ENCODE results near the gene FGFBP2. TPM values are rescaled to one million over a fixed set of nuclear protein-coding genes. Genes with fewer than 3 reads are reported as not detected.

FGFBP2 gene
- total RNA-seq, 2 experiments from 2014 or later, result 2.0 to 9.0 TPM

GRCh38 chr4:15989424-15989823 is 26.4 kb upstream of the FGFBP2 start:
- Mint-ChIP-seq H3K4me3 (no peak overlapping the region), H3K27ac (no peak overlapping the region), H3K9me3 (ENCODE audit: low read depth) (no peaks in the 10 kb centered on the region), H3K36me3 (no peaks in the 10 kb centered on the region), H3K27me3 (peaks cover 62% of the 10 kb centered on the region), H3K4me1 (peaks cover 3% of the 10 kb centered on the region)
- DNase-seq (no peak), ATAC-seq (no peak)
- CTCF ChIA-PET, result interaction anchor here (1.0 to 1.1 kb wide), 2 partner anchors 12 to 26 kb away, joined by 3 to 4 read pairs; partner anchors contain the start of gene FGFBP2

GRCh38 chr4:15988222-15988621 is 25.2 kb upstream of the FGFBP2 start:
- H3K4me3 Mint-ChIP-seq, result no peak overlapping the region
- no peaks in the 10 kb centered on the region for H3K36me3 Mint-ChIP-seq
- H3K27ac Mint-ChIP-seq, result no peak overlapping the region
- peaks cover 3% of the 10 kb centered on the region for H3K4me1 Mint-ChIP-seq
- H3K27me3 Mint-ChIP-seq, result peaks cover 64% of the 10 kb centered on the region
- CTCF ChIA-PET, result interaction anchor here (0.9 kb wide), 1 partner anchor 18 kb away, joined by 3 read pairs; no protein-coding TSS in a partner anchor
- no peak for ATAC-seq
- H3K9me3 Mint-ChIP-seq (ENCODE audit: low read depth), result no peaks in the 10 kb centered on the region
- no peak for DNase-seq

GRCh38 chr4:15986907-15987306 is 23.9 kb upstream of the FGFBP2 start:
- CTCF ChIA-PET, result interaction anchor here (0.6 to 1.0 kb wide), 2 partner anchors 15 to 18 kb away, joined by 3 to 4 read pairs; no protein-coding TSS in a partner anchor
- H3K4me1 Mint-ChIP-seq, result peaks cover 1% of the 10 kb centered on the region

GRCh38 chr4:15983610-15984009 is 20.6 kb upstream of the FGFBP2 start:
- CTCF ChIA-PET, result interaction anchor here (1.0 to 1.6 kb wide), 3 partner anchors 13 to 101 kb away, joined by 3 to 4 read pairs (median 3); no protein-coding TSS in a partner anchor
- no peaks in the 10 kb centered on the region for H3K4me1 Mint-ChIP-seq
- no peak overlapping the region for H3K4me3 Mint-ChIP-seq
- H3K36me3 Mint-ChIP-seq, result no peaks in the 10 kb centered on the region
- no peak for ATAC-seq
- no peaks in the 10 kb centered on the region for H3K9me3 Mint-ChIP-seq (ENCODE audit: low read depth)
- peaks cover 49% of the 10 kb centered on the region for H3K27me3 Mint-ChIP-seq
- H3K27ac Mint-ChIP-seq, result no peak overlapping the region
- DNase-seq, result no peak

More at GRCh38 chr4:15986907-15987306, 23.9 kb upstream of the FGFBP2 start:
- no peak overlapping the region for H3K4me3 Mint-ChIP-seq
- no peaks in the 10 kb centered on the region for H3K9me3 Mint-ChIP-seq (ENCODE audit: low read depth)
- DNase-seq (no peak), ATAC-seq (no peak)
- H3K36me3 Mint-ChIP-seq, result no peaks in the 10 kb centered on the region
- no peak overlapping the region for H3K27ac Mint-ChIP-seq
- H3K27me3 Mint-ChIP-seq, result peaks cover 65% of the 10 kb centered on the region

- ATAC-seq, result no peak
- CTCF ChIA-PET, result interaction anchor here (0.7 to 1.6 kb wide), 2 partner anchors 9 to 13 kb away, joined by 3 to 4 read pairs; no protein-coding TSS in a partner anchor
- no peaks in the 10 kb centered on the region for H3K36me3 Mint-ChIP-seq
- DNase-seq, result no peak
- no peak overlapping the region for H3K27ac Mint-ChIP-seq
- H3K4me3 Mint-ChIP-seq, result no peak overlapping the region
- H3K9me3 Mint-ChIP-seq (ENCODE audit: low read depth), result no peaks in the 10 kb centered on the region
- peaks cover 52% of the 10 kb centered on the region for H3K27me3 Mint-ChIP-seq
- H3K4me1 Mint-ChIP-seq, result no peaks in the 10 kb centered on the region
Measured at GRCh38 chr4:15982842-15983524, 20.0 kb upstream of the FGFBP2 start.

- Mint-ChIP-seq H3K9me3 (ENCODE audit: low read depth) (no peaks in the 10 kb centered on the region), H3K4me3 (no peak overlapping the region), H3K36me3 (no peaks in the 10 kb centered on the region), H3K4me1 (no peaks in the 10 kb centered on the region), H3K27me3 (peaks cover 35% of the 10 kb centered on the region), H3K27ac (no peak overlapping the region)
- DNase-seq (no peak), ATAC-seq (no peak)
- CTCF ChIA-PET, result interaction anchor here (0.7 to 1.6 kb wide), 3 partner anchors 14 to 63 kb away, joined by 3 to 6 read pairs (median 4); partner anchors contain the start of gene FGFBP2
Measured at GRCh38 chr4:15976456-15977447, 13.8 kb upstream of the FGFBP2 start.

- H3K27me3 Mint-ChIP-seq, result peaks cover 40% of the 10 kb centered on the region
- CTCF ChIA-PET, result no interaction called here
- ATAC-seq, result no peak
Measured at GRCh38 chr4:15971068-15971801, 8.3 kb upstream of the FGFBP2 start.

GRCh38 chr4:15968551-15969300 is 5.8 kb upstream of the FGFBP2 start:
- peaks cover 40% of the 10 kb centered on the region for H3K27me3 Mint-ChIP-seq
- CTCF ChIA-PET, result interaction anchor here (0.9 to 1.2 kb wide), 2 partner anchors 13 to 86 kb away, joined by 3 to 4 read pairs; no protein-coding TSS in a partner anchor

More at GRCh38 chr4:15971068-15971801, 8.3 kb upstream of the FGFBP2 start:
- no peak overlapping the region for H3K4me3 Mint-ChIP-seq
- H3K27ac Mint-ChIP-seq, result no peak overlapping the region
- no peaks in the 10 kb centered on the region for H3K4me1 Mint-ChIP-seq
- DNase-seq, result no peak
- H3K36me3 Mint-ChIP-seq, result no peaks in the 10 kb centered on the region
- H3K9me3 Mint-ChIP-seq (ENCODE audit: low read depth), result no peaks in the 10 kb centered on the region

GRCh38 chr4:15965325-15965724 is 2.4 kb upstream of the FGFBP2 start:
- peaks cover 41% of the 10 kb centered on the region for H3K27me3 Mint-ChIP-seq
- peaks cover 28% of the 10 kb centered on the region for H3K4me1 Mint-ChIP-seq
- no peak for ATAC-seq
- DNase-seq, result no peak
- H3K4me3 Mint-ChIP-seq, result no peak overlapping the region
- no peaks in the 10 kb centered on the region for H3K9me3 Mint-ChIP-seq (ENCODE audit: low read depth)
- H3K36me3 Mint-ChIP-seq, result no peaks in the 10 kb centered on the region
- CTCF ChIA-PET, result interaction anchor here (1.0 to 5.8 kb wide), 4 partner anchors 9 to 299 kb away, joined by 3 to 59 read pairs (median 14); no protein-coding TSS in a partner anchor
- H3K27ac Mint-ChIP-seq, result no peak overlapping the region

More at GRCh38 chr4:15968551-15969300, 5.8 kb upstream of the FGFBP2 start:
- no peak overlapping the region for H3K27ac Mint-ChIP-seq
- H3K36me3 Mint-ChIP-seq, result no peaks in the 10 kb centered on the region
- peaks cover 6% of the 10 kb centered on the region for H3K4me1 Mint-ChIP-seq
- H3K4me3 Mint-ChIP-seq, result no peak overlapping the region
- DNase-seq (no peak), ATAC-seq (no peak)
- H3K9me3 Mint-ChIP-seq (ENCODE audit: low read depth), result no peaks in the 10 kb centered on the region

- Mint-ChIP-seq H3K4me1 (peaks cover 28% of the 10 kb centered on the region), H3K4me3 (no peak overlapping the region), H3K27ac (peak overlapping the region; percentile 37)
Measured at GRCh38 chr4:15964159-15964558, 1.2 kb upstream of the FGFBP2 start.

GRCh38 chr4:15963576-15963975 is 601 bp upstream of the FGFBP2 start:
- H3K27ac Mint-ChIP-seq, result peak overlapping the region; percentile 56
- no peak overlapping the region for H3K4me3 Mint-ChIP-seq
- peaks cover 39% of the 10 kb centered on the region for H3K27me3 Mint-ChIP-seq
- peaks cover 28% of the 10 kb centered on the region for H3K4me1 Mint-ChIP-seq
- H3K36me3 Mint-ChIP-seq, result no peaks in the 10 kb centered on the region
- ATAC-seq (peak; percentile 88), DNase-seq (peak; percentile 86)
- H3K9me3 Mint-ChIP-seq (ENCODE audit: low read depth), result no peaks in the 10 kb centered on the region
- CTCF ChIA-PET, result interaction anchor here (0.8 to 5.8 kb wide), 9 partner anchors 14 to 302 kb away, joined by 3 to 59 read pairs (median 4); no protein-coding TSS in a partner anchor

More at GRCh38 chr4:15964159-15964558, 1.2 kb upstream of the FGFBP2 start:
- DNase-seq (no peak), ATAC-seq (no peak)
- Mint-ChIP-seq H3K36me3 (no peaks in the 10 kb centered on the region), H3K9me3 (ENCODE audit: low read depth) (no peaks in the 10 kb centered on the region), H3K27me3 (peaks cover 44% of the 10 kb centered on the region)
- CTCF ChIA-PET, result interaction anchor here (0.8 to 5.8 kb wide), 8 partner anchors 8 to 301 kb away, joined by 3 to 59 read pairs (median 5); no protein-coding TSS in a partner anchor

Data from activated CD8-positive, alpha-beta memory T cell treated with anti-CD3 and anti-CD28 coated beads, Interleukin-2, amount 10 ng/mL, durations not matched to agents 7 days and 5 days (primary cell).